RWPE1 (cell line): ENCODE results near the gene BACH2.
A peak's percentile ranks its signal among the peaks of the same experiment; 100 is the strongest.

Experiments used
- CTCF ChIA-PET: fragments of 350-600 bp; sonication (Branson Sonifier 250); formaldehyde crosslinking; extraction: SDS; loops from one replicate; lab custom pipeline; 2021; lab: Yijun Ruan, JAX
- POLR2A ChIA-PET: fragments of 400-600 bp; formaldehyde crosslinking; extraction: SDS; loops from one replicate; lab custom pipeline; 2020; ENCODE audit warnings: antibody characterized with exemption; ENCODE audit not compliant: low non-redundant PET; lab: Yijun Ruan, JAX
- DNase-seq: peaks from one replicate; pipeline ENCODE4 v3.0.0; 2012; ENCODE audit warnings: low spot score
- H3K27ac ChIP-seq: fragments of 450-650 bp; 2 replicates; pipeline ENCODE4 v1.5.1; 2017
- CTCF ChIP-seq: fragments of 450-650 bp; conservative IDR thresholded peaks from 2 replicates; pipeline ENCODE4 v1.5.1; 2017; ENCODE audit warnings: low read depth, mild to moderate bottlenecking

Gene BACH2

GRCh38 chr6:90158936-90159335 lies 137.7 kb downstream of the BACH2 start:
- H3K27ac ChIP-seq = no peak overlapping the region
- DNase-seq = no peak
- no peak for TF ChIP-seq CTCF
- ChIA-PET CTCF (no interaction called here), POLR2A (no interaction called here)

- DNase-seq = no peak
- CTCF ChIA-PET = interaction anchor here (0.7 kb wide), 1 partner anchor 21 kb away, joined by 3 read pairs; no protein-coding TSS in a partner anchor
- TF ChIP-seq CTCF = no peak
- POLR2A ChIA-PET = no interaction called here
- no peak overlapping the region for H3K27ac ChIP-seq
Observed at GRCh38 chr6:90157441-90157840, 139.2 kb downstream of the BACH2 start.

- peak; percentile 55 for DNase-seq
- ChIA-PET CTCF (interaction anchor here (0.6 to 0.7 kb wide), 2 partner anchors 21 to 22 kb away, joined by 3 to 8 read pairs; no protein-coding TSS in a partner anchor), POLR2A (no interaction called here)
- TF ChIP-seq CTCF = no peak
- no peak overlapping the region for H3K27ac ChIP-seq
Observed at GRCh38 chr6:90156861-90157260, 139.8 kb downstream of the BACH2 start.

GRCh38 chr6:90154755-90155470 lies 141.7 kb downstream of the BACH2 start:
- no peak overlapping the region for H3K27ac ChIP-seq
- no peak for TF ChIP-seq CTCF
- CTCF ChIA-PET = no interaction called here
- no peak for DNase-seq
- POLR2A ChIA-PET = no interaction called here

- no peak for DNase-seq
- no peak for TF ChIP-seq CTCF
- CTCF ChIA-PET = no interaction called here
- POLR2A ChIA-PET = no interaction called here
- H3K27ac ChIP-seq = no peak overlapping the region
Observed at GRCh38 chr6:90151576-90152422, 144.8 kb downstream of the BACH2 start.

- ChIA-PET POLR2A (no interaction called here), CTCF (no interaction called here)
- H3K27ac ChIP-seq = no peak overlapping the region
- no peak for DNase-seq
- no peak for TF ChIP-seq CTCF
Observed at GRCh38 chr6:90149280-90149679, 147.4 kb downstream of the BACH2 start.
